ENCODE measurements around the gene XYLT1.
"Not testable (repeated sequence)": the region's sequence is repeated elsewhere in the genome, so short reads cannot be mapped to it uniquely, and the experiment has no call there.

The XYLT1 gene

GRCh38 chr16:17327664-17328335 is 143.0 kb downstream of the XYLT1 start:
- no peak for DNase-seq

DNA sequence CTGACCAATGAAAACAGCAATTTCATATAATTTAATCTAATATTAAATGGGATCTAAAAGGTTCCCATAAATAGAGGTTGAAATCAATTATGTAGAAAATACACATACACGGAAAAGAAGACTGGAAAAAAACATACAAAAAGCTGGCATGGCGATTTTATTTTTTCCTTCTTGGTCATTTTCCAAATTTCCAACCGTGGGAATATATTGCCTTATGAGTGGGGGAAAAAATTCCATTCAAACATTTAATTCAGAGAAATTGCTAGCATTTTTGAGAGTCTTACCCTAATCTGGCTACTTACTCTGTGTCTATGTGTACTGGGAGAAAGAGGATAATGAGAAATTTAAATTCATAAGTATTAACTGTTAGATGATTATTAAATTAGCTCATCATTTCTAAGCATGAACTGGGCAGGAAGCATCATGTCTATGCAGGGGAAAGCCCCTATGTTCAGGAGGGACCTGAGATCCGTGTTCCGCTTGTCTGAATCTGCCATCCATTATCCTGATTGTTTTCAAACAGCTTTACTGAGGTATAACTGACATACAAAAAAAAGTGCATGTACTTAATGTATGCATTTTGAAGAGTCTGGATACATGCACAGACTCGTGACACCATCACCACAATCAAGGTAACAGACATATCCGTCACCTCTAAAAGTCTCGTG is 145.2 kb downstream of the XYLT1 start:
- DNase-seq = no peak

DNA sequence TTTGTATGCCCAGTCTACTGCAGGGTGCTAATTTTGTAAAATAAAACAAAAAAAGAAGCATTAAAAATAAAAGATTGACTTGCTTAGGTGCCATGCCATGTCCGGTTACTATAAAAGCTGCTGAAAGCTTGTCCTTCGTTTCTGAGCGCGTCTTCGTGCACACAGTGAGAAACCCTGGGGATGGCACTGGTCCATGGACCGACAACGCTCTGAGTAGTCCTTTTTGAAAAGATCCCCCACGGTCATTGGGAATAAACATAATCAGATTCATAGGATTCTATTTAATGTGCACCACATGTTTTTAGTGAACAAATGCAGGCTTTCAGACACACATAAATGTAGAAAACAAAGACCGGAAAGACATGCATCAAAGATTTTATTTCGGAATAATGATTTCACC is 146.3 kb downstream of the XYLT1 start:
- DNase-seq = no peak

DNA sequence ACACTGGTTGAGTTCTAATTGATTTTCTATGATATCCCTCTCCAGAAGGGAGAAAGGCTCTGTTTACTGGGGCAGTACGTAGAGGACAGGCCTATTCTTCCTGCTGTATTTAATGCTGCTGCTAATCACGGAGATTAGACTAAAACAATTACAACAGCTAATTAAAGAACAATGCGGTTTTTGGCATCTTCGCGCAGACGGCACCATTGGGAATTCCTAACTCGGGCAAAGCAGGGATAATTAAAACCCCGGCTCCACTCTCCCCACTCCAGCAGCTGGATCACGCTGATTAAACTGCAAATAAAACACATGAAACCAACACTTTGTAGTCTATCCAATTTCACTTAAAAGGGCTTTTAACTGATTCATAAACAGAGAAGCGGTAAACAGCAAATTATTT is 147.6 kb downstream of the XYLT1 start:
- no peak for DNase-seq

DNA sequence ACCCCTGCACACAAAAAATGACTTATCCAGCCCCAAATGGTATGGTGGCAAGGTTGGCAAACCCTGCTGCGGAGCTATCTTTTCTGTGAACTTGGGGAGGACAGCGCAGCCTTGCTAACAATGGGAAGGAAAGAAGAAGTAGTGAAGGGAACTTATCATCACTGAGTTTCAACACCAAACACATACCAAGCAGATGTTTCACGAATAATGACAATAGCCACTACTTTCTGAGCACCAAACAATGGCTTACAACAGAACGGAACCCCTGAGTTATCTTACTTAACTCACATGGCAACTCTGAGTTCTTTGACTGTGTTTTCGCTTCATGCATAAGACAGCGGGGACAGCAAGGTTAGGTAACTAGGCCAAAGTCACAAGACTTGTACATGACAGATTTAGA is 148.9 kb downstream of the XYLT1 start:
- DNase-seq = no peak

GRCh38 chr16:17320009-17320408 is 150.8 kb downstream of the XYLT1 start:
- no peak for DNase-seq

- DNase-seq = no peak
Measured at GRCh38 chr16:17318238-17318637, 152.5 kb downstream of the XYLT1 start.

DNA sequence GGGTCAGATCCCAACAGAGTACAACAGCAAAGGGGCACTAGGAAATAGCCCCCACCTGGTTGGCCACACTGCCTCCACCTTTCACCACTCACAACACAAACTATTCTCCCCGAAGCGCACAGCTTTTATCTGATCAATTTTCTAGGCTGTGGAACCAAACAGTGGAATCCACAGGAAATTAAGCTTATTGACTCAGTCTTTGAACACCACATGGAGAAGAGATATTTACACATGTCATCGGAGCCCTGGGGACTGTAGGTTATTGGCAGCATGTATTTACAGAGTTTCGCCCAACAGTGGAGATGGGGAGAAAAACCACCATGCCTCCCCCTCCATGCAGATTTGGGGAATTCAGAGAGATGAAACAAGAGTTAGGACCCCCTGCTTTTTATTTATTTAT is 154.8 kb downstream of the XYLT1 start:
- DNase-seq = peak; percentile 48

GRCh38 chr16:17313793-17314547 is 156.8 kb downstream of the XYLT1 start:
- DNase-seq = no peak

DNA sequence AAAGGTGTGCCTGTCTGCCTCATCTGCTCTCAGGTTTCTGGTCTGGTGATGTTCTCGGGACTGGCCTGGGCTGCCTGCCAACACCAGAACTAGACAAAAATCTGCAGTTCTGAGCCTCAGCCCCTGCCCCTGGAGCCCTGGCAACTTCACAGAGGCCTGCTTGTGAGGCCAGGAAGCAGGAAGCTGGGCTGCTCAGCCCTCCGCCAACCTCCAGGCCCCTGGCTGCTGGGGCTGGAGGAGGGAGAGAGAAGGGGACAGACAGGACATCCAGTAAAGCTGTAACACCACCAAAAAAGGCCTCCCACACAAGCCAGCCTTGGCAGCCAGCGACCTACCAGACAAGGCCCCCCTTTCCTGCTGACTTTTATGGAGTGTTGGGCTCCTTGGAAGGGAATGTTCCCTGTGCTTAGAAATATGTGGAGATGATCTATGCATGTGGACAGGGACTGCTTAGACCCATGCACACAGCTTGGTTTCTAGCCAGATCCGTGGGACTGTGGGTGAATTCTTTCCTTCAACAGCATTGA is 157.6 kb downstream of the XYLT1 start:
- no peak for DNase-seq

- DNase-seq = no peak
Measured at GRCh38 chr16:17312094-17312710, 158.6 kb downstream of the XYLT1 start.

DNA sequence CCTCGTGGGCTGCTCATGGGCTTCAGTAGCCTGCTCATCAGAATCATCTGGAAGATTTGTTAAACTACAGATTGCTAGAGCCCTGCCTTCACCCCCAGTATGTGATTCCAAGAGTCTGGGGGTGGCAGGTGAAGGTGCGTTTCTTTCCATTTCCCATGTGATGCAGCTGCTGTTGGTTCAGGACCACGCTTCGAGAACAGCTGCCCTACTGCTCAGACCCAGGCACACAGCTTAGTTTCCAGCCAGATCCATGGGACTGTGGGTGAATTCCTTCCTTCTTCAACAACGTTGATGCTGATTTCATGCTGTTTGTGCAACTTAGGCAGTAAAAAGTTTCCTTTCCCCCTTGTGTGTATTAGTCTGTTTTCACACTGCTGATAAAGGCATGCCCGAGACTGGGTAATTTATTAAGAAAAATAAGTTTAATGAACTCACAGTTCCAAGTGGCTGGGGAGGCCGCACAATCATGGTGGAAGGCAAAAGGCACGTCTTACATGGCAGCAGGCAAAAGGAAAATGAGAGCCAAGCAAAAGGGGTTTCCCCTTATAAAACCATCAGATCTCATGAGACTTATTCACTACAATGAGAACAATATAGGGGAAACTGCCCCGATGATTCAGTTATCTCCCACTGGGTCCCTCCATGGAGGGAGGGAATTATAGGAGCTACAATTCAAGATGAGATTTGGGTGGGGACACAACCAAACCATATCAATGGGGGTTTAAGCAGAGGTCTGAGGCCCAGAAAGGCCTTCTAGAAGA is 159.2 kb downstream of the XYLT1 start:
- no peak for DNase-seq

DNA sequence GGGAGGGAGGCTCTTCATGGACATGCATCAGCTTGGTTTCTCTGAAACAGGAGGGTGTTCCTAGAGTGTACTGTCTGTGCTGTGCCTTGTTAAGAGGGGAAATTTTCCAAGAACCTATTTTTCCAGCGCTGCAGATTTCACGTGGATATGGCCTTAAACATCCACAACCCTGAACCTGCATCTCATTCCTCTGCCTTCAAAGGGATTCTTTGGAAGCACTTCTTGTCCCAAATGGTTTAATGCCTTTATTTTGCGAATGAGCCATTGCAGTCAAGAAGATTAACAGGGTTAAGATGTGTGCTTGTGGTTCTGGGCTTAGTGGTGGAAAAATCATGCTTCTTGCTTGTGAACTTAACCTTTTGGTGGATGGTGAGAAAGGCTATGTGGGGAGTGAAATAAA is 161.2 kb downstream of the XYLT1 start:
- no peak for DNase-seq

DNA sequence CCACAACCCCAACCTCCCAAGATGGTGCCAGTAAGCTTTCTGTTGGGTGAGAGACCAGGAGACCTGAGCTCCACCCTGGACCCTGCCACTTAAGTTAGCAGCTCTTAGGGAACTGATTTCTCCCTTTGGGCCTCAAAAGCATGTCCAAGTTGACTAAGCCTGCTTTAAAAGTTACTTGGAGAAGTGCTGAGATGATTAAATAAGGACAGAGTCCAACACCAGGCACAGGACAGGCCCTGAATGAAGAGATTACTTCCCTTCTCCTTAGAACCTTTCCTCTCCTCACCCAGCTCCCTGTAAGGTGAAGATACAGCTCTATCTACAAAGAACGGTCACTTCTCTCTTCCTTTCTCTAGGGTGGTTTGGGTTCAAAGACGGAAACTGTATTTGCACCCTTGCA is 162.6 kb downstream of the XYLT1 start:
- DNase-seq = no peak

DNA sequence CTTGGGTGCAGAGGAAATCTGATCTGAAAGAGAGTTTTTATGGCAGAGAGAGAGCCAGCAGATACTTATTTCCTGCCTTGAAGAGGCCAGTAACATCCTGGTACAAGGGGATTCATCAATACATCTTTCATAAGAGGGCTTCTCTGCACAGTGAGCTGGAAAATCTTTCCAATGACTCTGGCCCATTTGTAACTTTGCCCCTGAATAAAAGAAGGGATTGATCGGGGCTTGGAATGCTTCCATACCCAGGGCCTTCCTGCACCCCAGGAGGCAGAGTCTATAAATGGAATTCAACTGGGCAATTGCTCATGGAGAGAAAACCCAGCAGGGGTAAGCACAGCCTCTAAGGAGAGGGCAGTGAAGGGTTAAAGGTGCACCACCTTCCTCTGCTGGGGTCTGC is 163.3 kb downstream of the XYLT1 start:
- DNase-seq = peak; percentile 53

DNA sequence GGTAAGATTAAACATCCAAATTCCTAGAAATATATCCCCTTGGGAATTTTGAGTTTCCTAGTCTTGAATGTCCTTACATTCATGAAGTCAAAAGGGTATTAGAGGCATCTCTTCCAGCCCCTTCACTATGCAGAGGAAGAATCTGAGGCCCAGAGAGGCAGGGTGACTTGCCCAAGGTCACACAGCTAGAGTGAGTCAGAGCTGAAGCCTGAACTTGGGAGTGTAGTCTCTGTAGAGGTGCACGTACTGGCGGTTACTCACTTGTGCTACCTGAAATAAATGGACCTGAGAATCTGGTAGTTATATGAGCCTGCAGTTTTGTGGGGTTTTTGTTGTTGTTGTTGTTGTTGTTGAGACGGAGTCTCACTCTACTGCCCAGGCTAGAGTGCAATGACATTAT is 164.0 kb downstream of the XYLT1 start:
- no peak for DNase-seq

- not testable (repeated sequence) for DNase-seq
Measured at GRCh38 chr16:17306211-17306610, 164.5 kb downstream of the XYLT1 start.

DNA sequence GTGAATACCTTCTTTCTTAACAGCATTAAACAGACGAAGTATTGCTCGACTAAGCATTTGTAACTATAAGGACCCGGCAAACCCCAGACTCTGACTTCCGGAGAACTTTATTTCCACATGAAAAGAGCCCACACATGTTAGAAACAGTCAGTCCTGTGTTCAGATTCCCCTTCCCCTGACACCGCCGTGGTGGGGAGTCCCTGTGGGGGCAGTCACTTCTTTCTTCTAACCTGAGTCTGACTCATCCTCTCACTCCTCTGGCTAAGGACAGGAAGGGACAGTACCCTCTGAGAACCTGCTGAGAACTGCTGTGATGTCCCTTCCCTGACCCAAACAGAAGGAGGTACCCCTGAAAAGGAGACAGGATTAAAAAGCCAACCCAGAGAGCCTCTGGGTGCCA is 165.1 kb downstream of the XYLT1 start:
- DNase-seq = no peak

DNA sequence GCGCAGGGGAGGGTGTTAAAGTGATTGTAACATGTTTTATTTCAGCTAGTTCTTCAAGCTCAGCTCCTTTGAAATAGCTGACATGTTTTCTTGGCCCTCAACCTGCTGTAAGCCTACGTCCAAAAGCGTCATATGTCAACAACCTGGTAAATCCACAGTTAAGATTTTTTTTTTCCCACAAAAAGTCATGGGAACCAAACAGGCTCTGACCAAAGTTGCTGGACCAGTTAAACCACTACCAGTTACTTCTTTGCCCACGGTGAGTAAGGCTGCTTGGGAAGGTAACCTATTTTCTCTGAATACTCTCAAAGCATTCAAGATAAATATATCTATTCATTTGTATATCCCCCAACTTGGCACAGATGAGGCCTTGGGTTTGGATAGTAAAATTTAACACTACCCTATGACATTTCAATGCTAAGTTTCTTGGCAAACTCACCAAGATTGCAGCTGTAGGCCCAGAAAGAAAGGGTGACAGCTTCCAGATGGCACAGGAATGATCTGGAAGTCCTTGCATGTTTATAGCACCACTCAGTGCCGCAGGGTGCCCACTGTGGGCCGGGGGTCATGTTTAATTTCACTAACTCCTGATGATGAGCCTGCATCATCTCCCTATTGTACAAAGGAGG is 166.2 kb downstream of the XYLT1 start:
- DNase-seq = peak; percentile 84

DNA sequence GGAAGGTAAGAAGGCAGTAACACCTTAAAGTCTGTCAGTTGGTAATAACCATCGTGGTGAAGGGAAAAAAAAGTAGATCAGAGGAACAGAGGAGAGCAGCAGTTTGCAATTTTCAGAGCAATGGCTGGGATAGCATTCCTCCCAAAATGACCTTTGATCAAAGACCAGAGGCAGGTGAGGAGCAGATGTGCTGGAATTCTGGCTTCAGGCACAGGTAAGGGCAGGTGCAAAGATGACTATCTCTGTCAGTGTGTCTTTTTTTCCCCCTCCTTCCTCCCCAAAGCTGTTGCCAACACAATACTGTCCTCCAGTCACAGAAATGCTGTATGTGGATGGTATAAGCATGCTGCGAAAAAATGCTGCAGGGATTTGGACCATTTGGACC is 166.7 kb downstream of the XYLT1 start:
- no peak for DNase-seq

- DNase-seq = no peak
Measured at GRCh38 chr16:17303101-17303500, 167.7 kb downstream of the XYLT1 start.

DNA sequence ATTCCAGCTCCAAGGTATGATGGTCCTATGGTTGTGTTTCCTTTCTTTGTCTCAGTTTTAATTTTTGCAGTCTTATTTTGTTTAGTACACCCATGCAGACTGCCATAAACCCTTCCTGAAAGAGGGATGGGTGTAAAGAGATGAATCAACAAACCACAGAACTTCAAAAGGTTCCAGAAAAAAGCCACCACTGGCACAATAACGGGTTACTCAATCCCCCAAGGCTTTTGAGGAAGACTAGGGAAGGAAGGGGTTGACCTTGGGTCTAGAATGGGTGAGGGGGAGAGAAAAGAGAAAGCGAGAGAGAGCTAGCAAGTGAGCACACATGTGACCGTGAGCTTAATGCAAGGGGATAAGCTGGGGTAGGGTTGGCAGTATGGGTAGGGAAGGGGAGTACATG is 168.1 kb downstream of the XYLT1 start:
- no peak for DNase-seq

Measured in NCI-H510A treated with DMSO at 0.1 percent for 48 hours (cell line).